ENCODE results near the gene TRAF3IP3. TPM values are rescaled to one million over a fixed set of nuclear protein-coding genes. Genes with fewer than 3 reads are reported as not detected.
A peak's percentile ranks its signal among the peaks of the same experiment; 100 is the strongest.

TRAF3IP3 gene
- total RNA-seq, 1 donor from 2014 or later = 1.0 TPM

DNA sequence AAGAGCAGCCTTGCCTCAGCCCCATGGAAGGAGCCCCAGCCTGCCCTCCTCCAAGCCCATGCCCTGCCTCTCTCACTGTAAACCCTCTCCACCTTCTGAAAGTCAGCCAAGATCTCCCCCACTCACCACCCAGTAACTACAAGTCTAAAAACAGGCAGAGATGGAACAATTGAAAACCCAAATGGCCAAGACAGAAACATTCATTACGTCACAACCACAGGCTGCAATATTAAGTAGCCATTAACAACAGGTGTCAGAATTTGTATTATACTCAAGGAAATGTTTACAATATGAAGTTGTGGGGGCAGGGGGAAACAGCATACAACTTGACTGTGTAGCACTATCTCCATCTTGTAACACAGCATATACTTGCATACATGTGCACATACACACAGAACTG, 47.7 kb downstream of the TRAF3IP3 start:
- H3K9me3 ChIP-seq (ENCODE audit: control insufficient read depth in 3 of 3, low read length in 3 of 3) = no peaks in the 10 kb centered on the region
- H3K4me1 ChIP-seq (ENCODE audit: control insufficient read depth in 3 of 3, insufficient read depth in 3 of 3, low read length in 3 of 3) = peaks cover 8 to 17% (median 14%) of the 10 kb centered on the region in 3 donors
- no peak overlapping the region for H3K9ac ChIP-seq (ENCODE audit: low read depth in 1 of 3, low read length in 3 of 3)
- no peaks in the 10 kb centered on the region for H3K36me3 ChIP-seq (ENCODE audit: control insufficient read depth in 3 of 3, insufficient read depth in 3 of 3, low read length in 3 of 3)
- no peak overlapping the region for H3K4me3 ChIP-seq (ENCODE audit: low read length in 3 of 3)
- no peak overlapping the region for H3K27ac ChIP-seq (ENCODE audit: low read depth, low read length)
- H3K27me3 ChIP-seq (ENCODE audit: control insufficient read depth in 3 of 3, insufficient read depth in 3 of 3, low read length in 3 of 3) = peaks cover 0 to 16% (median 5%) of the 10 kb centered on the region in 3 donors

DNA sequence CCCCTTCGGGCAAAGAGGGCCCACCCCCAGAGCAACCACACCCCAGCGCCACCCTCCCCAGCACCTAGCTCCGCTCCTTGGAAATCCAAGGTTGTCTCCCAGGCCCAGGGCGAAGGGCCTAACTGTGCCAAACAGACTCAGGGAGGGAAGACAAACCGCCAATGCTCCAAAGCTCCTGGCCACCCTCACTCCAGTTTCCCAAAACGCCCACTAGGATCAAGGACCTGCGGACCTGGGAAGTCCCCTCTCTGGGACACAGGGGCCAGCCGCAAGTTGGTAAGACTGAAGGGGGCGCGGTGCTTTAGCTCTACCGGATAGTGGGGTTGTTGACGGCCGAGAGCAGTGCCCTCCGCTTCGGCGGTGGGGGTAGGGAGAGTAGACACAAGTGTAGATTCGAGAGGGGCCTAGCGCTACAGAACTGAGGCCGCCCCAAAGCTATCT, 49.5 kb downstream of the TRAF3IP3 start:
- H3K27ac ChIP-seq (ENCODE audit: low read depth, low read length) = no peak overlapping the region
- H3K27me3 ChIP-seq (ENCODE audit: control insufficient read depth in 3 of 3, insufficient read depth in 3 of 3, low read length in 3 of 3) = peaks cover 0 to 16% (median 5%) of the 10 kb centered on the region in 3 donors
- H3K9me3 ChIP-seq (ENCODE audit: control insufficient read depth in 3 of 3, low read length in 3 of 3) = no peaks in the 10 kb centered on the region
- no peaks in the 10 kb centered on the region for H3K36me3 ChIP-seq (ENCODE audit: control insufficient read depth in 3 of 3, insufficient read depth in 3 of 3, low read length in 3 of 3)
- peak overlapping the region in 1 of 3 donors; percentile 51 for H3K4me3 ChIP-seq (ENCODE audit: low read length in 3 of 3)
- no peak overlapping the region for H3K9ac ChIP-seq (ENCODE audit: low read depth in 1 of 3, low read length in 3 of 3)
- peaks cover 8 to 17% (median 14%) of the 10 kb centered on the region in 3 donors for H3K4me1 ChIP-seq (ENCODE audit: control insufficient read depth in 3 of 3, insufficient read depth in 3 of 3, low read length in 3 of 3)

DNA sequence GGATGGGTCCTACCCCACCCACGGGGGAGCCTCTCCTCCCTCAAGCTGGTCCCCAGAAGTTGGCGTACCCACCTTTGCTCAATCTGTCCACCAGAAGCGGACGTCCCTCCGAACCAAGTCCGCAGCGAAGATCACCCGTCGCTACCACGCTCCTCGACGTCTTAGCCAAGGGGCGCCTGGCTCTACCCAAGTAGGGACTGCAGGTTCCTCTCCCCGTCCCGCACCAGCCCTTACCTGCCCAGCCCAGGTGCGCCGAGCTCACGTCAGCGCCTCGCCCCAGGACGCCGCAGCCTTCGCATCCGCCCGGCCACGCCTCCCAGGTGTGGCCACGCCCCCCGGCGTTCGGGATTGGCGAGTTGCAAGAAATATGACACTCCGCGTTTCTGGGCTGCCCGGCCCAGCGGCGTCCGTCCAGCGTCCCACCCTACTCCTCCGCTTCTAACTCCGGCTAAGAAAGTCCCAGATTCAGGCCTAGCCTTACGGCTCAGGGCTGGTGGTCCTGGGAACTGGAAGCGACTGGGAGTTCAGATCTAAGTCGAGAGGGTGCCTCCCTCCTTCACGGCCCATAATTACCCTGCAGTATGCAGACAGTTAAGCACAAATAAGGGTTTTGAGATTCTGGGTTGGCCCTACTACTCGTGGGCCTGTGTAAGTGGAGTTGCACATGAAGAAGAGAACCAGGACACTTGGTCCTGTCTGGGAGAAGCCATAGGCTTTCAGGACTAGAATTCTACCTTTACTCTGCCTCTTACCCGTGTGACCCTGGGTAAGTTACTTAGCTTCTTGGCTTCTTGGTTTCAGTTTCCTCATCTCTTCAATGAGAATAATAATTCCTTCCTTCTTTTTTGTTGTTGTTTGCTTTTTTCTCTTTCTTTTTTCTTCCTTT, 50.3 kb downstream of the TRAF3IP3 start, which contains the start of gene IRF6:
IRF6 (minus strand) TSS at position 268 of the 886 bp plus-strand sequence. CDS start 4,729 bp downstream, outside the sequence.
- H3K27ac ChIP-seq (ENCODE audit: low read depth, low read length) = no peak within 1 kb of the TSS

DNA sequence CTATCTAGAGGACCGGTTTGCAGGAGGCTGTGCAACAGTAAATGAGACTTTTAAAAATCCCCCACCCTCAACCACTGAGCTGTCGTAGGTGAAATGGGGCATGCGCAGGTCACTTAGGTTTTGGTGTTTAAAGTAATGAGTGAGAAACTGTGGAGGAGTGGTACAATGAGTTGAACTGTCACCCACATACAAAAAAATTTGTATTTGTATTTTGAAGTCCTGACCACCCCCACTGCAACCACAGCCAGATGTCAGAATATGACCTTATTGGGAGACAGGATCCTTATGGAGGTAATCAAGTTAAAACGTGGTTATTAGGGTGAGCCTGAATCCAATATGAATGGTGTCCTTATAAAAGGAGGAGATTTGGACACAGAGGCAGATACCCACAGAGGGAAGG, 51.7 kb downstream of the TRAF3IP3 start:
- Histone ChIP-seq H3K4me3 (ENCODE audit: low read length in 3 of 3) (no peak overlapping the region), H3K27ac (ENCODE audit: low read depth, low read length) (no peak overlapping the region), H3K9me3 (ENCODE audit: control insufficient read depth in 3 of 3, low read length in 3 of 3) (no peaks in the 10 kb centered on the region), H3K27me3 (ENCODE audit: control insufficient read depth in 3 of 3, insufficient read depth in 3 of 3, low read length in 3 of 3) (peaks cover 0 to 19% (median 5%) of the 10 kb centered on the region in 3 donors), H3K4me1 (ENCODE audit: control insufficient read depth in 3 of 3, insufficient read depth in 3 of 3, low read length in 3 of 3) (peaks cover 0 to 6% (median 3%) of the 10 kb centered on the region in 3 donors), H3K9ac (ENCODE audit: low read depth in 1 of 3, low read length in 3 of 3) (no peak overlapping the region), H3K36me3 (ENCODE audit: control insufficient read depth in 3 of 3, insufficient read depth in 3 of 3, low read length in 3 of 3) (no peaks in the 10 kb centered on the region)

More for the DNA sequence above, 50.3 kb downstream of the TRAF3IP3 start, which contains the start of gene IRF6:
- Histone ChIP-seq H3K9me3 (ENCODE audit: control insufficient read depth in 3 of 3, low read length in 3 of 3) (no peaks in the 10 kb centered on the region), H3K27me3 (ENCODE audit: control insufficient read depth in 3 of 3, insufficient read depth in 3 of 3, low read length in 3 of 3) (peaks cover 0 to 16% (median 5%) of the 10 kb centered on the region in 3 donors), H3K36me3 (ENCODE audit: control insufficient read depth in 3 of 3, insufficient read depth in 3 of 3, low read length in 3 of 3) (no peaks in the 10 kb centered on the region), H3K4me1 (ENCODE audit: control insufficient read depth in 3 of 3, insufficient read depth in 3 of 3, low read length in 3 of 3) (peaks cover 8 to 16% (median 12%) of the 10 kb centered on the region in 3 donors), H3K4me3 (ENCODE audit: low read length in 3 of 3) (peak within 1 kb of the TSS in 2 of 3 donors; percentile 51), H3K9ac (ENCODE audit: low read depth in 1 of 3, low read length in 3 of 3) (no peak within 1 kb of the TSS)

DNA sequence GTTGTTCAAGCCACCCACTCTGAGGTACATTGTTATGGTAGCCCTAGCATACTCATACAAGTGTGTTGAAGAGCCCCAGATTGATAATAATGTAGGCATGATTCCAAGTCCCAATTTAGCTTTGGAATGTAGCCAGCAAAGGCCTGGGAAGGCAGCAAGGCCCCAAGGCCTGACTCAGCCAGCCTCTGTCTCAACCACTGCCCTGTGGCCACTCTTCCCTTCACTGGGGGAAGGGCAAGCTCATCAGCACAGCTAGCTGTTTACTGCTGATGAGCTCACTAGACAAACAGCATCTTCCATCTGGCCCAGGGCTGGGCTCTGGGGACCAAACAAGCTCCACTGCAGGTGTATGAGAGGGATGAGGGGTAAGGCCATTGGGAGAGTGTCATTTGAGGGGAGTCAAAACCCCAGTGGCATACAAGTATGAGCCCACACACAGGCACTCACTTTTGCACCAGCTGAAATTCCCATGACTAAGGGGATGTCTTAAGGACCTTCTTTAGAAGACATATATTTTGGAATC, 52.3 kb downstream of the TRAF3IP3 start:
- Histone ChIP-seq H3K4me1 (ENCODE audit: control insufficient read depth in 3 of 3, insufficient read depth in 3 of 3, low read length in 3 of 3) (peaks cover 0 to 6% (median 3%) of the 10 kb centered on the region in 3 donors), H3K27me3 (ENCODE audit: control insufficient read depth in 3 of 3, insufficient read depth in 3 of 3, low read length in 3 of 3) (peaks cover 0 to 19% (median 5%) of the 10 kb centered on the region in 3 donors), H3K9ac (ENCODE audit: low read depth in 1 of 3, low read length in 3 of 3) (no peak overlapping the region), H3K9me3 (ENCODE audit: control insufficient read depth in 3 of 3, low read length in 3 of 3) (no peaks in the 10 kb centered on the region), H3K4me3 (ENCODE audit: low read length in 3 of 3) (no peak overlapping the region), H3K36me3 (ENCODE audit: control insufficient read depth in 3 of 3, insufficient read depth in 3 of 3, low read length in 3 of 3) (no peaks in the 10 kb centered on the region), H3K27ac (ENCODE audit: low read depth, low read length) (no peak overlapping the region)

DNA sequence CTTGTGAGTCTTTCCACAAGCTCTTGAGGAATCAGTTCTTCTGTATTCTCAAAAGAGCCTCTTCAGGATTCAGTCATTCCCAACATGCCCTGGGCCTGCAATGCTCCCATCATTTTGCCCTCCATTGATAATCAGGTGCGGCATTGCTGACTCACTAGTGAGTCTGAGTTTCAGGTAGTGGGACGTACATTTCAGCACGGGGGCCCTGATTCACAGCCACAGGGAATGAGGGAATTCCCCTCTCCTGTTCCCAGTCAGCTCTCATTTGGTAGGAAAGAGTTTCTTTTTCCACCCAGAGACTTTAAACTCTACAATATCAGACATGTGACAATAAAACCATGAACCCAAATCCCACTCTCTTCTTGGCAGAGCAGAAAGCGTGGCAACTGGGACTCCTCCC, 53.8 kb downstream of the TRAF3IP3 start:
- no peaks in the 10 kb centered on the region for H3K36me3 ChIP-seq (ENCODE audit: control insufficient read depth in 3 of 3, insufficient read depth in 3 of 3, low read length in 3 of 3)
- H3K27ac ChIP-seq (ENCODE audit: low read depth, low read length) = no peak overlapping the region
- no peaks in the 10 kb centered on the region for H3K9me3 ChIP-seq (ENCODE audit: control insufficient read depth in 3 of 3, low read length in 3 of 3)
- H3K4me1 ChIP-seq (ENCODE audit: control insufficient read depth in 3 of 3, insufficient read depth in 3 of 3, low read length in 3 of 3) = peaks cover 0 to 6% (median 3%) of the 10 kb centered on the region in 3 donors
- H3K4me3 ChIP-seq (ENCODE audit: low read length in 3 of 3) = no peak overlapping the region
- H3K9ac ChIP-seq (ENCODE audit: low read depth in 1 of 3, low read length in 3 of 3) = no peak overlapping the region
- H3K27me3 ChIP-seq (ENCODE audit: control insufficient read depth in 3 of 3, insufficient read depth in 3 of 3, low read length in 3 of 3) = peaks cover 0 to 17% (median 5%) of the 10 kb centered on the region in 3 donors

DNA sequence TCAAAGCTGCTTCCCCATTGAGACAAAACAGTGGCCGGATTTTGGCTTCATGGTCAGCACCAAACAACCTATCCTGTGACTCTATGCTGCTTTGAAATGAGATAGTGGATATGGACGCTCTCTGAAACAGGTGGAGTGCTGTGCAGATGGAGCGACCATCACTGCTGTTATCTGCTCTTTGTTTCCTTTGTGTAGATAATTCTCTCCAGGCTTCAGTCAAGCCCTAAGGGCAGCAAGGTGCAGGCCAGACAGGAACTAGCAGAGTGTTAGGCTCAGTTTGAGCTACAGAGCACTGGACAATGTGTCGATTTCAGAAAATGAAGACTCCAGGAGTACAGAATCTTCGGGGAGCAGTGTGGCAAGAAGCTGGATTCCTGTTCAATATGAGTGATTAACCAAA, 54.9 kb downstream of the TRAF3IP3 start:
- Histone ChIP-seq H3K27ac (ENCODE audit: low read depth, low read length) (no peak overlapping the region), H3K36me3 (ENCODE audit: control insufficient read depth in 3 of 3, insufficient read depth in 3 of 3, low read length in 3 of 3) (no peaks in the 10 kb centered on the region), H3K9ac (ENCODE audit: low read depth in 1 of 3, low read length in 3 of 3) (no peak overlapping the region), H3K27me3 (ENCODE audit: control insufficient read depth in 3 of 3, insufficient read depth in 3 of 3, low read length in 3 of 3) (peaks cover 0 to 7% (median 3%) of the 10 kb centered on the region in 3 donors), H3K4me1 (ENCODE audit: control insufficient read depth in 3 of 3, insufficient read depth in 3 of 3, low read length in 3 of 3) (peaks cover 0 to 4% (median 3%) of the 10 kb centered on the region in 3 donors), H3K9me3 (ENCODE audit: control insufficient read depth in 3 of 3, low read length in 3 of 3) (no peaks in the 10 kb centered on the region), H3K4me3 (ENCODE audit: low read length in 3 of 3) (no peak overlapping the region)

DNA sequence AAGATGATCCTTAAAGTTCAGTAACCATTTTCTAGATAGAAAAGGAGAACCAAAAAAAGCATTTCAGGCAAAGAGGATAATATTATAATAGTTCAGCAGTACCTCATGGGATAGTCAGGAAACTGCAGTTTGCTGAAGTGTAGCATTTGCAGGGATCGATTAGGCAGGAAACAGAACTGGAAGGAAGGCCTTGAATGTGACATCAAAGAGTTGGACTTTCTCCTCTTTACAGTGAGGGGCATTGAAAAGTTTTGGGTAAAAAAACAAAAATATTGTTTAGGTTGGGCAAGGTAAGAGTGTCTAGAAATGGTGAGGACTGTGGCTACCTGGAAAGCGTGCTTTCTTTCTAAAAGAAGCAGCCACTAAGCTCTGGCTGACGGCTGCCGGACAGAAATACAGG, 58.0 kb downstream of the TRAF3IP3 start:
- Histone ChIP-seq H3K4me1 (ENCODE audit: control insufficient read depth in 3 of 3, insufficient read depth in 3 of 3, low read length in 3 of 3) (no peaks in the 10 kb centered on the region), H3K9me3 (ENCODE audit: control insufficient read depth in 3 of 3, low read length in 3 of 3) (no peaks in the 10 kb centered on the region), H3K36me3 (ENCODE audit: control insufficient read depth in 3 of 3, insufficient read depth in 3 of 3, low read length in 3 of 3) (no peaks in the 10 kb centered on the region), H3K27ac (ENCODE audit: low read depth, low read length) (no peak overlapping the region), H3K4me3 (ENCODE audit: low read length in 3 of 3) (no peak overlapping the region), H3K27me3 (ENCODE audit: control insufficient read depth in 3 of 3, insufficient read depth in 3 of 3, low read length in 3 of 3) (peaks cover 6 to 10% (median 8%) of the 10 kb centered on the region in 3 donors), H3K9ac (ENCODE audit: low read depth in 1 of 3, low read length in 3 of 3) (no peak overlapping the region)

DNA sequence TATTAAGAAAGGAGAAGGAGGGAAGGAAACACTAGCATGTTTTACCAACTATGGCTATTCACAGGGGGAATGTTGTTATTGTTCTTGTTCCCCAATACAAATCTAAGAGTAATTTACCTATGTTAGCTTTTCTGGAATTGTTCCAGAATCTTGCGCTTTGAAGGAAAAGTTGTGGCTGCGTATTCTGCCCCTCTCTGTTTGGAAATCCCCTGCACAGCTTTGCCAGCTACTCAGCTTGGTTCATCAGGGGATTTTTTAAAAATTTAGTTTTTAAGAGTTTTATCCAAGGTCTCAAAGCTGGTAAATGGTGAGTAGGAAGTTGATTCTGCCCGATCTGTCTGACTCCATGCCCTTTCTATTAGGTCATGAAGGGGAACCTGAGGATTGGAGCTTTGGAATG, 59.6 kb downstream of the TRAF3IP3 start:
- no peaks in the 10 kb centered on the region for H3K36me3 ChIP-seq (ENCODE audit: control insufficient read depth in 3 of 3, insufficient read depth in 3 of 3, low read length in 3 of 3)
- no peaks in the 10 kb centered on the region for H3K4me1 ChIP-seq (ENCODE audit: control insufficient read depth in 3 of 3, insufficient read depth in 3 of 3, low read length in 3 of 3)
- peaks cover 8 to 11% (median 10%) of the 10 kb centered on the region in 3 donors for H3K27me3 ChIP-seq (ENCODE audit: control insufficient read depth in 3 of 3, insufficient read depth in 3 of 3, low read length in 3 of 3)
- no peak overlapping the region for H3K4me3 ChIP-seq (ENCODE audit: low read length in 3 of 3)
- no peaks in the 10 kb centered on the region for H3K9me3 ChIP-seq (ENCODE audit: control insufficient read depth in 3 of 3, low read length in 3 of 3)
- H3K27ac ChIP-seq (ENCODE audit: low read depth, low read length) = no peak overlapping the region
- H3K9ac ChIP-seq (ENCODE audit: low read depth in 1 of 3, low read length in 3 of 3) = no peak overlapping the region

DNA sequence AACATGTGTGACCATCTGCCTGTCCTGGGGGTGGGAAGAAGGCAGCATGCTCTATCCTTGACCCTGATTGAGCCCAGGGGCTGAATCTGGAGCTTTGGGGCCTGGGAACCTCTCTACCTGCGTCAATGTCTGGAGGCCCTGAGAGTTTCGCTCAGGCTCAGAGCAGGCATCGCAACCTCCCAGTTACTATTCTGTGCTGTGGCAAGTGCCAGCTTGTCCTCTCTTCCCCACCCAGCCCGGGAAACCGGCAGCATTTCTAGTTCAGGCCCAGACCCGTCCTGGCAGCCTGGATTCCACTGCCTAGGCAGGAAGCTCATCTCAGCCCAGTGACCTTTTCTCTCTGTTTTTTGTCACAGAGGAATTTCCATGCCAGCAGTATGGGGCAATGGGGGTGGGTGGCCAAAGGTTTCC, 60.1 kb downstream of the TRAF3IP3 start:
- no peaks in the 10 kb centered on the region for H3K4me1 ChIP-seq (ENCODE audit: control insufficient read depth in 3 of 3, insufficient read depth in 3 of 3, low read length in 3 of 3)
- H3K9me3 ChIP-seq (ENCODE audit: control insufficient read depth in 3 of 3, low read length in 3 of 3) = no peaks in the 10 kb centered on the region
- H3K9ac ChIP-seq (ENCODE audit: low read depth in 1 of 3, low read length in 3 of 3) = no peak overlapping the region
- peaks cover 8 to 11% (median 10%) of the 10 kb centered on the region in 3 donors for H3K27me3 ChIP-seq (ENCODE audit: control insufficient read depth in 3 of 3, insufficient read depth in 3 of 3, low read length in 3 of 3)
- H3K36me3 ChIP-seq (ENCODE audit: control insufficient read depth in 3 of 3, insufficient read depth in 3 of 3, low read length in 3 of 3) = no peaks in the 10 kb centered on the region
- H3K27ac ChIP-seq (ENCODE audit: low read depth, low read length) = no peak overlapping the region
- no peak overlapping the region for H3K4me3 ChIP-seq (ENCODE audit: low read length in 3 of 3)

Data from skeletal muscle tissue (tissue), 4 donors.